GM08714 (cell line): ENCODE measurements around the gene RASGRF2.

Source experiments
- H3K4me3 ChIP-seq: fragments of 200-500 bp; sonication (Bioruptor generic); 2 replicates; pipeline ENCODE4 v1.5.1; 2014; ENCODE audit warnings: mild to moderate bottlenecking, low read length, inconsistent platforms
- ZNF274 ChIP-seq: IDR thresholded peaks from 2 replicates; pipeline ENCODE4 v1.6.1; 2012; ENCODE audit warnings: mild to moderate bottlenecking, low read depth, low read length

RASGRF2 gene

GRCh38 chr5:81180780-81181460 lies 220.8 kb downstream of the RASGRF2 start:
- TF ChIP-seq ZNF274: no peak
- no peak overlapping the region for H3K4me3 ChIP-seq

GRCh38 chr5:81181576-81182316 lies 221.6 kb downstream of the RASGRF2 start:
- no peak for TF ChIP-seq ZNF274
- no peak overlapping the region for H3K4me3 ChIP-seq

GRCh38 chr5:81182396-81183390 lies 222.5 kb downstream of the RASGRF2 start:
- H3K4me3 ChIP-seq: no peak overlapping the region
- no peak for TF ChIP-seq ZNF274

- no peak for TF ChIP-seq ZNF274
- H3K4me3 ChIP-seq: no peak overlapping the region
These were observed 223.9 kb downstream of the RASGRF2 start for GRCh38 chr5:81183811-81184748.

- no peak for TF ChIP-seq ZNF274
- no peak overlapping the region for H3K4me3 ChIP-seq
These were observed 224.6 kb downstream of the RASGRF2 start for GRCh38 chr5:81184749-81185110.

- TF ChIP-seq ZNF274: no peak
- H3K4me3 ChIP-seq: peak overlapping the region; percentile 10; the same call in 1 of the 2 replicates
These were observed 227.7 kb downstream of the RASGRF2 start for GRCh38 chr5:81187885-81188284.

- H3K4me3 ChIP-seq: no peak overlapping the region
- TF ChIP-seq ZNF274: no peak
These were observed 228.8 kb downstream of the RASGRF2 start for GRCh38 chr5:81188962-81189361.

- TF ChIP-seq ZNF274: no peak
- no peak overlapping the region for H3K4me3 ChIP-seq
These were observed 229.8 kb downstream of the RASGRF2 start for GRCh38 chr5:81189875-81190498.

- TF ChIP-seq ZNF274: no peak
These were observed 231.7 kb downstream of the RASGRF2 start for GRCh38 chr5:81191726-81192372.

GRCh38 chr5:81192373-81192750 lies 232.2 kb downstream of the RASGRF2 start:
- no peak for TF ChIP-seq ZNF274
- no peak overlapping the region for H3K4me3 ChIP-seq

More at GRCh38 chr5:81191726-81192372, 231.7 kb downstream of the RASGRF2 start:
- H3K4me3 ChIP-seq: no peak overlapping the region

GRCh38 chr5:81194633-81195334 lies 234.6 kb downstream of the RASGRF2 start:
- H3K4me3 ChIP-seq: no peak overlapping the region
- TF ChIP-seq ZNF274: no peak
